ENCODE results near the gene CUTC. TPM values are rescaled to one million over a fixed set of nuclear protein-coding genes. Genes with fewer than 3 reads are reported as not detected.

CUTC gene
- total RNA-seq, 1 donor from 2014 or later: 25.4 TPM

DNA sequence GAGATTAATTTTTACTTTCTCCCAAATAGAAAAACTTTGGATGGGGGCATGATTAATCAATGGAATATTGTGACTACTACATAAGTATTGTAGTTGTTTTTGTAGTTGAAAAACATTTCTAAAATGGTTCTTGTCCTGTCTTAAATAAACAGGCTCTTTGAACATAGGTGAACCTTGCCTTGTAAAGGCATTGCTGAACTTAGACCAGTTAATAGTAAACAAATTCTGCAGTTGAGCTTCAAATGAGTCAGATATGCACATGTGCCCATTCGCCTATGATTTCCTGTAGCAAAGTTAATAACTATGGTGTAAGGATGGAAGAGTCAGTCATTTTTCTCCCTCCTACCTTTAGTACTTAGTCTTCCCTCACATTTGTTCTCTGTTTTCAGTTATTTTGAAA, 22.6 kb downstream of the CUTC start:
- Mint-ChIP-seq H3K4me3 (no peak overlapping the region), H3K27ac (no peak overlapping the region), H3K27me3 (no peaks in the 10 kb centered on the region), H3K9me3 (no peaks in the 10 kb centered on the region), H3K36me3 (ENCODE audit: low read depth) (peaks cover 88% of the 10 kb centered on the region), H3K4me1 (peaks cover 8% of the 10 kb centered on the region)
- CTCF ChIA-PET: no interaction called here
- ATAC-seq (ENCODE audit: low read depth): no peak
- no peak for DNase-seq
- TF ChIP-seq, protein P1, sequence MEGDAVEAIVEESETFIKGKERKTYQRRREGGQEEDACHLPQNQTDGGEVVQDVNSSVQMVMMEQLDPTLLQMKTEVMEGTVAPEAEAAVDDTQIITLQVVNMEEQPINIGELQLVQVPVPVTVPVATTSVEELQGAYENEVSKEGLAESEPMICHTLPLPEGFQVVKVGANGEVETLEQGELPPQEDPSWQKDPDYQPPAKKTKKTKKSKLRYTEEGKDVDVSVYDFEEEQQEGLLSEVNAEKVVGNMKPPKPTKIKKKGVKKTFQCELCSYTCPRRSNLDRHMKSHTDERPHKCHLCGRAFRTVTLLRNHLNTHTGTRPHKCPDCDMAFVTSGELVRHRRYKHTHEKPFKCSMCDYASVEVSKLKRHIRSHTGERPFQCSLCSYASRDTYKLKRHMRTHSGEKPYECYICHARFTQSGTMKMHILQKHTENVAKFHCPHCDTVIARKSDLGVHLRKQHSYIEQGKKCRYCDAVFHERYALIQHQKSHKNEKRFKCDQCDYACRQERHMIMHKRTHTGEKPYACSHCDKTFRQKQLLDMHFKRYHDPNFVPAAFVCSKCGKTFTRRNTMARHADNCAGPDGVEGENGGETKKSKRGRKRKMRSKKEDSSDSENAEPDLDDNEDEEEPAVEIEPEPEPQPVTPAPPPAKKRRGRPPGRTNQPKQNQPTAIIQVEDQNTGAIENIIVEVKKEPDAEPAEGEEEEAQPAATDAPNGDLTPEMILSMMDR (IDR thresholded peaks at IDR 0.05): no peak
- POLR2A ChIA-PET: no interaction called here
- intact Hi-C loops (cut with micrococcal nuclease): no loop called here

DNA sequence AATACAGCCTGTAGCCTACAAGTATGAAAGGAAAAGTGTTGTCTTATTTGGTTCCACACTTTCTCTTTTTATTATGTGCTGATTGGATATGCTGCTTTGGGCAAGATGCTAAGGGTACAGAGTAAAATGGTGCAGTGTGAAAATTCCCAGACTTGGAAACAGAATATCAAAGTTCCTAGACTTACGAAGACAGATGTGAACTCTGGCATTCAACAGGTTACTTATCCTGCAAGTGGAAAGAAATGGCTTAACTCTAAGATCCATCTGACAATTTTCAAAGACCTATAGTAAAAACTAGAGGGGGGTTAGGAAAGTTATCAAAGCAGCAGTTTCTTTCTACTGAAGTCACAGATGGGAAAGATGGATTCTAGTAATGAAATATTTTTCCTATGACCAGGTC, 24.1 kb downstream of the CUTC start:
- DNase-seq: no peak
- H3K36me3 Mint-ChIP-seq (ENCODE audit: low read depth): peaks cover 88% of the 10 kb centered on the region
- intact Hi-C loops (cut with micrococcal nuclease): no loop called here
- POLR2A ChIA-PET: no interaction called here
- peaks cover 8% of the 10 kb centered on the region for H3K4me1 Mint-ChIP-seq
- ATAC-seq (ENCODE audit: low read depth): no peak
- no peaks in the 10 kb centered on the region for H3K9me3 Mint-ChIP-seq
- no peaks in the 10 kb centered on the region for H3K27me3 Mint-ChIP-seq
- CTCF ChIA-PET: no interaction called here
- no peak overlapping the region for H3K27ac Mint-ChIP-seq
- no peak overlapping the region for H3K4me3 Mint-ChIP-seq
- TF ChIP-seq, protein P1 (IDR thresholded peaks at IDR 0.05): no peak

DNA sequence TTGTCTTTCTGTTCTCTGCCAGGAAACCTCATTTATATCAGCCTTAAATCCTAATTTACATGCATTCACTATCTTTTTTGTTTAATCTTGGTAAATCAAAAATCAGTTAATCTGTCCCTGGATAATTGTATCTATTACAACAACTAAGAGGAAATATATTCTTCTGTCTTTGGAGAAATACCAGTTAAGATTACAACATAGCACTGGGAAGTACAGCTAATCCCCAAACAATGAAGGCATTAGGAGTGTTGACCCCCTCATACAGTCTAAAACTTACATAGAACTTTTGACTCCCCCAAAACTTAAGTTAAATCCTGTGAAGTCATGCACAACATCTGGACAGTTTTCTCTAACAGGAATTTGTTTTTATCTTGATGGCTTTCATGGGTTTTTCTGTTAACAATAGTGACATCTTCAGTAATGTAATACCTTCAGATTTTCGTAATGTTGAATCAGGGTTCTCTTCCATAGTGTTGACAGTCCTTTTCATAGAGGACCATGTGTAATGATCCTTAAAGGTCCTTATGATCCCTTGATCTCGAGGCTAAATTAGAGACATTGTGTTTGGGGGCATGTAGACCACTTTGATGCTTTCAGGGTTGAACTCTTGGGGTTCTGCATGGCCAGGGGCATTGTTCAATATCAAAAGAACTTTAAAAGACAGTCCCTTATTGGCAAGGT, 26.3 kb downstream of the CUTC start:
- no peaks in the 10 kb centered on the region for H3K27me3 Mint-ChIP-seq
- no peak overlapping the region for H3K4me3 Mint-ChIP-seq
- peaks cover 1% of the 10 kb centered on the region for H3K9me3 Mint-ChIP-seq
- peaks cover 8% of the 10 kb centered on the region for H3K4me1 Mint-ChIP-seq
- no peak overlapping the region for H3K27ac Mint-ChIP-seq
- ATAC-seq (ENCODE audit: low read depth): no peak
- intact Hi-C loops (cut with micrococcal nuclease): no loop called here
- POLR2A ChIA-PET: no interaction called here
- peaks cover 82% of the 10 kb centered on the region for H3K36me3 Mint-ChIP-seq (ENCODE audit: low read depth)
- TF ChIP-seq, protein P1 (IDR thresholded peaks at IDR 0.05): no peak
- DNase-seq: no peak
- CTCF ChIA-PET: no interaction called here

DNA sequence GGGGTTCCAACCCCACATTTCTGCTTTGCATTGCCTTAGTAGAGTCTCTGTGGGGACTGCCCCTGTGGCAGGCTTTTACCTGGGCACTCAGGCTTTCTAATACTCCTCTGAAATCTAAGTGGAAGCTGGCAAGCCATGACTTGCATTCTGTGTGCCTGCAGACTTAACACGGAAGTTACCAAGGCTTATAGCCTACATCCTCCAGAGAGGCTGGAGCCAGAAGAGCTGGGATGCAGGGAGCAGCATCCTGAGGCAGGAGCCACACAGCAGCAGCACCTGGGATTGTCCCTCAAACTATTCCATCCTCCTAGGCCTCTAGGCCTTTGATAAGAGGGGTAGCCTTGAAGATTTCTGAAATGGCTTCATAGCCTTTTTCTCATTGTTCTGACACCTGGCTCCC, 28.3 kb downstream of the CUTC start:
- H3K36me3 Mint-ChIP-seq (ENCODE audit: low read depth): peaks cover 67% of the 10 kb centered on the region
- peaks cover 10% of the 10 kb centered on the region for H3K4me1 Mint-ChIP-seq
- H3K9me3 Mint-ChIP-seq: peaks cover 3% of the 10 kb centered on the region

DNA sequence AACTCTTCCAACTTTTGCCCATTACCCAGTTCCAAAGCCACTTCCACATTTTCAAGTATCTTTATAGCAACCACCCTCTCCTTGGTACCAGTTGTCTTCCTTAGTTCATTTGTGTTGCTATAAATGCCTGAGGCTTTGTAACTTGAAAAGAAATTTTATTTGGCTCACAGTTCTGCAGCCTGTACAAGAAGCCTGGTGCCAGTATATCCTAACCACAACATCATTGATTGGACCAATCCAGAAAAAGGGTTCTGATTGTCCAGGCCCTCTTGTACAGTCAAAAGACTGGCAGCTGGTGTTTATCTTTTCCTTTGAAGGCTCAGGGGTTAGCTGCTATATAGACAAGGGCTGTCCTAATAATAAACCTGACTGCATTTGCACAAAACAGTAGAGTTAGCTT, 29.3 kb downstream of the CUTC start:
- H3K27ac Mint-ChIP-seq: no peak overlapping the region

More for the DNA sequence above, 28.3 kb downstream of the CUTC start:
- H3K4me3 Mint-ChIP-seq: no peak overlapping the region
- no peaks in the 10 kb centered on the region for H3K27me3 Mint-ChIP-seq
- no peak for DNase-seq
- intact Hi-C loops (cut with micrococcal nuclease): no loop called here
- no peak for ATAC-seq (ENCODE audit: low read depth)
- TF ChIP-seq, protein P1 (IDR thresholded peaks at IDR 0.05): no peak
- H3K27ac Mint-ChIP-seq: no peak overlapping the region
- POLR2A ChIA-PET: no interaction called here
- CTCF ChIA-PET: no interaction called here

More for the DNA sequence above, 29.3 kb downstream of the CUTC start:
- POLR2A ChIA-PET: no interaction called here
- Mint-ChIP-seq H3K4me3 (no peak overlapping the region), H3K9me3 (peaks cover 3% of the 10 kb centered on the region), H3K27me3 (no peaks in the 10 kb centered on the region), H3K4me1 (peaks cover 9% of the 10 kb centered on the region), H3K36me3 (ENCODE audit: low read depth) (peaks cover 57% of the 10 kb centered on the region)
- intact Hi-C loops (cut with micrococcal nuclease): no loop called here
- TF ChIP-seq, protein P1 (IDR thresholded peaks at IDR 0.05): no peak
- no peak for DNase-seq
- ATAC-seq (ENCODE audit: low read depth): no peak
- CTCF ChIA-PET: no interaction called here

All from activated B cell treated with CpG ODN at 0.5 μM for 24 hours (primary cell).